GM18498 (cell line): ENCODE results near the gene COL4A6.

Experiments
- ATAC-seq: cut with Tn5 transposase; IDR thresholded peaks from one replicate; pipeline ENCODE4 v1.9.1; 2021; ENCODE audit warnings: mild to moderate bottlenecking, moderate library complexity; ENCODE audit not compliant: unreplicated experiment

The COL4A6 gene

GRCh38 chrX:108114541-108114940 lies 323.7 kb downstream of the COL4A6 start:
- no peak for ATAC-seq
